H1 (cell line): ENCODE results near the gene NOX5. TPM values are rescaled to one million over a fixed set of nuclear protein-coding genes. Genes with fewer than 3 reads are reported as not detected.

Source experiments
- CTCF ChIA-PET: fragments of 300-600 bp; sonication (Branson Sonifier 250); formaldehyde crosslinking; loops from one replicate; lab custom pipeline; 2021; ENCODE audit not compliant: partially characterized antibody; lab: Charles Lee
- POLR2A ChIA-PET: fragments of 300-600 bp; sonication (Branson Sonifier 250); formaldehyde crosslinking; loops from one replicate; lab custom pipeline; 2021; ENCODE audit warnings: inconsistent platforms; ENCODE audit not compliant: partially characterized antibody; lab: Charles Lee
- DNase-seq, 2 experiments: peaks; one replicate each; pipeline versions ENCODE4 v3.0.0 to v3.0.0-alpha.2; 2010 to 2022; ENCODE audit warnings: low spot score in 2 of 2, low read depth in 1 of 2, mixed read lengths in 1 of 2
- FAIRE-seq: peaks from 2 replicates; lab custom pipeline; 2011; peaks lifted over from hg19 to GRCh38; lab: Jason Lieb, UNC
- H2AFZ ChIP-seq: 2 replicates; pipeline ENCODE4 v1.8.1; 2012; ENCODE audit warnings: low read length, inconsistent platforms
- H2AK5ac ChIP-seq: 2 replicates; pipeline ENCODE4 v1.6.1; 2013; ENCODE audit warnings: low read depth, low read length
- H2BK120ac ChIP-seq: replicated peaks from 2 replicates; pipeline ENCODE3; 2013; ENCODE audit warnings: low read depth, low read length, inconsistent platforms
- H2BK12ac ChIP-seq: 2 replicates; pipeline ENCODE4 v1.6.1; 2013; ENCODE audit warnings: low read depth, low read length
- H2BK15ac ChIP-seq: 2 replicates; pipeline ENCODE4 v1.6.1; 2013; ENCODE audit warnings: low read length
- H2BK20ac ChIP-seq: 2 replicates; pipeline ENCODE4 v1.6.1; 2013; ENCODE audit warnings: low read length
- H2BK5ac ChIP-seq: 2 replicates; pipeline ENCODE4 v1.6.1; 2013; ENCODE audit warnings: low read depth, low read length
- H3K14ac ChIP-seq: 2 replicates; pipeline ENCODE4 v1.6.1; 2013; ENCODE audit warnings: inconsistent platforms; ENCODE audit not compliant: insufficient read length
- H3K18ac ChIP-seq: 2 replicates; pipeline ENCODE4 v1.6.1; 2013; ENCODE audit warnings: low read length; ENCODE audit errors: extremely low read depth
- H3K23ac ChIP-seq: 2 replicates; pipeline ENCODE4 v1.6.1; 2013; ENCODE audit warnings: inconsistent platforms; ENCODE audit not compliant: insufficient read length
- H3K23me2 ChIP-seq: 2 replicates; pipeline ENCODE4 v1.6.1; 2013; ENCODE audit warnings: low read depth, low read length
- H3K27ac ChIP-seq: 2 replicates; pipeline ENCODE4 v1.6.1; 2011; ENCODE audit warnings: low read depth, low read length, inconsistent platforms
- H3K27me3 ChIP-seq, 4 experiments: replicated peaks in 1 of 4; 1 replicate in 1 of 4; 2 replicates in 3 of 4; pipeline versions ENCODE4 v1.6.1 to v1.8.1; 2011 to 2013; ENCODE audit warnings: low read length in 3 of 4, mild to moderate bottlenecking in 3 of 4, inconsistent platforms in 2 of 4, mixed read lengths in 2 of 4, moderate library complexity in 1 of 4; ENCODE audit not compliant: control insufficient read depth in 3 of 4, insufficient read depth in 3 of 4; ENCODE audit errors: extremely low read depth in 1 of 4
- H3K36me3 ChIP-seq, 4 experiments: 2 replicates each; pipeline versions ENCODE4 v1.6.1 to v1.8.1; 2011 to 2013; ENCODE audit warnings: mild to moderate bottlenecking in 4 of 4, low read length in 3 of 4, moderate library complexity in 2 of 4, control low read depth in 1 of 4, inconsistent platforms in 1 of 4; ENCODE audit not compliant: insufficient read depth in 4 of 4, control insufficient read depth in 2 of 4
- H3K4ac ChIP-seq: replicated peaks from 2 replicates; pipeline ENCODE3; 2013; ENCODE audit warnings: low read length, low read depth, mixed read lengths, inconsistent platforms; ENCODE audit not compliant: insufficient read length
- H3K4me1 ChIP-seq, 4 experiments: replicated peaks in 1 of 4; 1 replicate in 1 of 4; 2 replicates in 3 of 4; pipeline versions ENCODE4 v1.6.1 to v1.8.1; 2011 to 2013; ENCODE audit warnings: low read length in 3 of 4, inconsistent platforms in 2 of 4, mixed read lengths in 1 of 4; ENCODE audit not compliant: insufficient read depth in 4 of 4, control insufficient read depth in 3 of 4
- H3K4me2 ChIP-seq, 2 experiments: 2 replicates each; pipeline versions ENCODE4 v1.6.1 to v1.8.1; 2011 to 2013; ENCODE audit warnings: low read depth in 2 of 2, low read length in 2 of 2, control low read depth in 1 of 2, inconsistent platforms in 1 of 2, mild to moderate bottlenecking in 1 of 2; ENCODE audit not compliant: insufficient read depth in 1 of 2
- H3K4me3 ChIP-seq, 4 experiments: fragments of 200-600, 300-600 bp in 1 of 4; sonication (generic), shearing (Covaris generic), sonication (Bioruptor Twin) in 1 of 4; 2 replicates each; pipeline versions ENCODE4 v1.5.1 to v1.8.1; 2011 to 2016; ENCODE audit warnings: low read length in 4 of 4, low read depth in 3 of 4, control low read depth in 2 of 4, inconsistent platforms in 2 of 4, mild to moderate bottlenecking in 2 of 4, mixed read lengths in 1 of 4, moderate library complexity in 1 of 4; ENCODE audit not compliant: insufficient read depth in 2 of 4; ENCODE audit errors: extremely low read depth in 1 of 4
- H3K56ac ChIP-seq: replicated peaks from 2 replicates; pipeline ENCODE3; 2013; ENCODE audit warnings: low read depth, mild to moderate bottlenecking, mixed read lengths, low read length, inconsistent platforms; ENCODE audit not compliant: insufficient read length
- H3K79me1 ChIP-seq: 2 replicates; pipeline ENCODE4 v1.6.1; 2013; ENCODE audit warnings: low read depth, low read length, control low read depth
- H3K79me2 ChIP-seq, 2 experiments: 2 replicates each; pipeline versions ENCODE4 v1.6.1 to v1.8.1; 2012 to 2013; ENCODE audit warnings: low read length in 2 of 2, mild to moderate bottlenecking in 2 of 2, inconsistent platforms in 1 of 2; ENCODE audit not compliant: insufficient read depth in 2 of 2, control insufficient read depth in 1 of 2
- H3K9ac ChIP-seq, 4 experiments: replicated peaks in 1 of 4; 1 replicate in 1 of 4; 2 replicates in 3 of 4; pipeline versions ENCODE4 v1.6.1 to v1.8.1; 2011 to 2013; ENCODE audit warnings: low read depth in 3 of 4, low read length in 3 of 4, control low read depth in 2 of 4, mild to moderate bottlenecking in 2 of 4, moderate library complexity in 2 of 4, inconsistent platforms in 1 of 4; ENCODE audit errors: extremely low read depth in 1 of 4
- H3K9me3 ChIP-seq, 2 experiments: 2 replicates each; pipeline versions ENCODE4 v1.6.1 to v1.8.1; 2012 to 2013; ENCODE audit warnings: mild to moderate bottlenecking in 2 of 2, moderate library complexity in 2 of 2, control low read depth in 1 of 2, inconsistent platforms in 1 of 2, low read depth in 1 of 2, low read length in 1 of 2, mixed read lengths in 1 of 2; ENCODE audit not compliant: insufficient read depth in 2 of 2
- H4K20me1 ChIP-seq, 2 experiments: replicated peaks in 1 of 2; 2 replicates each; pipeline versions ENCODE3 to v1.8.1; 2011 to 2013; ENCODE audit warnings: inconsistent platforms in 2 of 2, low read length in 2 of 2, mild to moderate bottlenecking in 1 of 2; ENCODE audit not compliant: insufficient read depth in 2 of 2, control insufficient read depth in 1 of 2
- H4K5ac ChIP-seq: 2 replicates; pipeline ENCODE4 v1.6.1; 2013; ENCODE audit warnings: low read length, low read depth, mixed read lengths, inconsistent platforms; ENCODE audit not compliant: insufficient read length
- H4K8ac ChIP-seq: 2 replicates; pipeline ENCODE4 v1.8.0; 2013; ENCODE audit warnings: mild to moderate bottlenecking, moderate library complexity, low read length, inconsistent platforms; ENCODE audit not compliant: insufficient read depth; ENCODE audit errors: extremely low read depth
- H4K91ac ChIP-seq: replicated peaks from 2 replicates; pipeline ENCODE3; 2013; ENCODE audit warnings: low read length, mixed read lengths, inconsistent platforms; ENCODE audit not compliant: insufficient read length
- BCL11A ChIP-seq, 2 experiments: IDR thresholded peaks; one replicate each; pipeline ENCODE4 v1.6.1; 2011; ENCODE audit warnings: low read depth in 2 of 2, low read length in 2 of 2, mild to moderate bottlenecking in 2 of 2
- CHD1 ChIP-seq: IDR thresholded peaks from 2 replicates; pipeline ENCODE4 v1.6.1; 2012; ENCODE audit warnings: low read depth, low read length, improper control_type of control experiment
- KDM1A ChIP-seq: fragments of 200-600, 300-600 bp; sonication (generic); IDR thresholded peaks from 2 replicates; pipeline ENCODE4 v1.7.1; 2016; ENCODE audit warnings: mild to moderate bottlenecking, low read length, borderline replicate concordance
- POU5F1 ChIP-seq: IDR thresholded peaks from 2 replicates; pipeline ENCODE4 v1.6.1; 2011; ENCODE audit warnings: low read depth, mild to moderate bottlenecking, low read length, moderate library complexity
- SP2 ChIP-seq: IDR thresholded peaks from 2 replicates; pipeline ENCODE4 v1.6.1; 2012; ENCODE audit warnings: mild to moderate bottlenecking, low read length, inconsistent platforms
- SRF ChIP-seq: IDR thresholded peaks from 2 replicates; pipeline ENCODE4 v1.6.1; 2011; ENCODE audit warnings: mild to moderate bottlenecking, low read depth, low read length, moderate library complexity
- SUZ12 ChIP-seq: fragments of 200-600 bp; sonication (generic); IDR thresholded peaks from 2 replicates; pipeline ENCODE4 v1.6.1; 2012; ENCODE audit warnings: mild to moderate bottlenecking, inconsistent platforms, low read length, moderate library complexity, mixed read lengths
- TCF12 ChIP-seq: IDR thresholded peaks from 2 replicates; pipeline ENCODE4 v1.6.1; 2011; ENCODE audit warnings: low read depth, mild to moderate bottlenecking, low read length
- WGBS, 2 experiments: shearing (Covaris generic) in 1 of 2; methylation state at CpG; one replicate each; pipeline versions ENCODE4 v1.1.6 to v1.1.7; 2013 to 2015; ENCODE audit warnings: low lambda C conversion rate in 2 of 2, mixed read lengths in 2 of 2, inconsistent platforms in 1 of 2, low coverage in 1 of 2, missing lambda C conversion rate in 1 of 2; ENCODE audit not compliant: insufficient replicate concordance in 2 of 2, insufficient coverage in 1 of 2, insufficient read length in 1 of 2; ENCODE audit errors: extremely low coverage in 1 of 2, missing lambda C conversion rate in 1 of 2; 5-methylcytosine and 5-hydroxymethylcytosine counted together
- polyA plus RNA-seq, 7 experiments: library from polyadenylated mRNA; depleted of rRNA in 3 of 7; stranded (reverse) in 5 of 7; unstranded in 2 of 7; fragments of >200 nt in 5 of 7; fragments of 200-250 nt in 2 of 7; gene quantifications; 1 replicate in 5 of 7; 2 replicates in 1 of 7; 4 replicates in 1 of 7; pipeline versions ENCODE4 v1.2.1 to v1.2.3, GENCODE V29; 2011 to 2013; ENCODE audit warnings: missing spikeins in 2 of 7, mixed read lengths in 2 of 7
- total RNA-seq: library from RNA; stranded (reverse); fragmentation: NEBNext Ultra II Directional; extraction: Animal tissue kit (Norgen Biotek cat#: 25700); gene quantifications from 2 replicates; pipeline ENCODE4 v1.2.1, GENCODE V29; 2021

The NOX5 gene
- total and polyA plus RNA-seq, 2 of the 8 experiments (the other 6 are each of a cell fraction or from before 2014, with no cell fraction given), result under 0.01 TPM; not detected in 1

GRCh38 chr15:69002783-69003182 lies 11.7 kb upstream of the NOX5 start:
- H4K20me1 ChIP-seq, result no peaks in the 10 kb centered on the region
- WGBS, 2 experiments, result 89% methylated on average over 4 of the region's 4 CpGs; no CpG with 5 or more reads in 1 of the 2 experiments
- TF ChIP-seq BCL11A (IDR thresholded peaks at IDR 0.05; ENCODE audit: low read depth in 2 of 2, low read length in 2 of 2) (no peak), CHD1 (no peak), POU5F1 (no peak), SP2 (no peak), TCF12 (no peak), KDM1A (no peak), SRF (no peak), SUZ12 (no peak)
- TF ChIP-seq, all 59 proteins: peak for 0
- Histone ChIP-seq H3K79me2 (no peaks in the 10 kb centered on the region), H3K27ac (no peak overlapping the region), H3K18ac (no peak overlapping the region), H3K36me3 (peaks cover 0 to 5% (median 0%) of the 10 kb centered on the region in 4 experiments; a peak in 2 of 8 replicates), H2AFZ (no peak overlapping the region), H3K27me3 (no peaks in the 10 kb centered on the region), H3K4ac (no peak overlapping the region), H4K8ac (no peak overlapping the region), H3K14ac (no peak overlapping the region), H2BK120ac (no peak overlapping the region), H2BK15ac (no peak overlapping the region), H3K4me3 (no peak overlapping the region), H3K23me2 (no peaks in the 10 kb centered on the region), H3K9ac (no peak overlapping the region), H3K4me1 (peaks cover 2 to 16% (median 9%) of the 10 kb centered on the region in 4 experiments), H2BK5ac (no peak overlapping the region), H2BK20ac (no peak overlapping the region), H2BK12ac (no peak overlapping the region), H3K79me1 (no peaks in the 10 kb centered on the region), H3K56ac (no peak overlapping the region), H3K4me2 (no peak overlapping the region), H4K5ac (no peak overlapping the region), H3K23ac (no peak overlapping the region), H2AK5ac (no peak overlapping the region), H3K9me3 (peaks cover 6% of the 10 kb centered on the region in 2 experiments), H4K91ac (no peak overlapping the region)
- FAIRE-seq, result no peak
- ChIA-PET CTCF (interaction anchor here (1.1 kb wide), 1 partner anchor 28 kb away, joined by 3 read pairs; no protein-coding TSS in a partner anchor), POLR2A (no interaction called here)
- DNase-seq, result no peak
